ENCODE measurements around the gene CBLL1. TPM values are rescaled to one million over a fixed set of nuclear protein-coding genes. Genes with fewer than 3 reads are reported as not detected.

Gene CBLL1
- total RNA-seq, 3 donors from 2014 or later (not counting 1 experiment from before 2014, with no cell fraction given) = 62.7 to 85.8 (median 82.0) TPM

DNA sequence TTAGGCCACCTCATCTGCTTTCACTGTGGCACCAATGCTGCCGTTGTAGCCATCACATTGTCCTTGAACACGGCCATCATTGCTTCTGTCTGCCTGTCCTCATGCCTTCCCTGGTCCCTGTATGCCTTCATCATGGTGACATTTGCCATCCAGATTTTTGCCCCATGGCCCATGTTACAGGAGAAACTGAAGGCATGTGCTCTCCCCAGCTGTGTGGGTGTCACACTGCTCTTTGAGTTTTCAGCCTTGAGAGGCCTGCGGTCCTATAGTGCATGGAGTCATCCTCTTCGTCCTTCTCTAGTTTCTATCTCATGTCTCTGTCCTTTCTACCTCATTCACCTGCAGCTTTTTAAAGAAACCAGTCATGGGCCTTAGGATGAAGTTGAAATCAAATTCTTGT lies 65.2 kb downstream of the CBLL1 start:
- intact Hi-C loops (cut with micrococcal nuclease) = no loop called here

GRCh38 chr7:107810626-107811025 lies 66.7 kb downstream of the CBLL1 start:
- H3K4me1 Mint-ChIP-seq = no peaks in the 10 kb centered on the region
- no peak overlapping the region for H3K27ac Mint-ChIP-seq
- intact Hi-C loops (cut with micrococcal nuclease) = no loop called here
- no peaks in the 10 kb centered on the region for H3K9me3 Mint-ChIP-seq
- H3K4me1 ChIP-seq (ENCODE audit: control insufficient read depth, insufficient read depth, low read length) = no peaks in the 10 kb centered on the region
- ATAC-seq (no peak), DNase-seq (no peak)
- no peak overlapping the region for H3K4me3 Mint-ChIP-seq
- 88% methylated on average over 3 of the region's 3 CpGs for WGBS (ENCODE audit: insufficient coverage)
- no peak overlapping the region for H3K27ac ChIP-seq (ENCODE audit: low read length)
- no peaks in the 10 kb centered on the region for H3K27me3 Mint-ChIP-seq (ENCODE audit: low read depth in 2 of 2)
- no peaks in the 10 kb centered on the region for H3K36me3 Mint-ChIP-seq
- no peaks in the 10 kb centered on the region for H3K27me3 ChIP-seq (ENCODE audit: control insufficient read depth, insufficient read depth, low read length)
- H3K36me3 ChIP-seq (ENCODE audit: control insufficient read depth, insufficient read depth, low read length) = no peaks in the 10 kb centered on the region
- no peak overlapping the region for H3K4me3 ChIP-seq (ENCODE audit: low read length)
- TF ChIP-seq CTCF (IDR thresholded peaks at IDR 0.05) = no peak
- no peaks in the 10 kb centered on the region for H3K9me3 ChIP-seq (ENCODE audit: control insufficient read depth, insufficient read depth, low read length)

More for the DNA sequence above, 65.2 kb downstream of the CBLL1 start:
- Mint-ChIP-seq H3K27ac (no peak overlapping the region), H3K4me1 (no peaks in the 10 kb centered on the region), H3K4me3 (no peak overlapping the region), H3K27me3 (ENCODE audit: low read depth in 2 of 2) (peaks cover 2 to 6% of the 10 kb centered on the region in 2 donors), H3K9me3 (no peaks in the 10 kb centered on the region), H3K36me3 (no peaks in the 10 kb centered on the region)
- no peaks in the 10 kb centered on the region for H3K27me3 ChIP-seq (ENCODE audit: control insufficient read depth, insufficient read depth, low read length)
- ATAC-seq (no peak), DNase-seq (no peak)
- H3K9me3 ChIP-seq (ENCODE audit: control insufficient read depth, insufficient read depth, low read length) = no peaks in the 10 kb centered on the region
- no peak overlapping the region for H3K4me3 ChIP-seq (ENCODE audit: low read length)
- H3K27ac ChIP-seq (ENCODE audit: low read length) = no peak overlapping the region
- WGBS (ENCODE audit: insufficient coverage) = 96% methylated on average over 4 of the region's 4 CpGs
- no peaks in the 10 kb centered on the region for H3K36me3 ChIP-seq (ENCODE audit: control insufficient read depth, insufficient read depth, low read length)
- no peak for TF ChIP-seq CTCF (IDR thresholded peaks at IDR 0.05)
- H3K4me1 ChIP-seq (ENCODE audit: control insufficient read depth, insufficient read depth, low read length) = no peaks in the 10 kb centered on the region

Other genes with a start within 250 kb of the CBLL1 start
- 10 to 100 TPM; 49.2 to 54.6 (median 54.2) TPM for gene COG5, start 180.2 kb upstream of the CBLL1 start, total RNA-seq
- 10 to 100 TPM in 1 of 3 donors, 1 to 10 TPM in 2; 5.5 to 10.5 (median 9.1) TPM for gene DUS4L, start 180.2 kb upstream of the CBLL1 start, total RNA-seq
- gene BCAP29, start 163.9 kb upstream of the CBLL1 start, total RNA-seq = 10 to 100 TPM; 22.1 to 33.3 (median 27.1) TPM
- gene SLC26A4, start 83.3 kb upstream of the CBLL1 start, total RNA-seq = under 1 TPM in 1 of 3 donors, not detected in 2; 0.45 TPM
- not detected for gene SLC26A3, start 59.1 kb downstream of the CBLL1 start, total RNA-seq
- 10 to 100 TPM; 72.2 to 81.4 (median 80.9) TPM for gene DLD, start 147.0 kb downstream of the CBLL1 start, total RNA-seq

Data from natural killer cell (primary cell).